ENCODE data around the gene TRPM1.

TRPM1 gene

GRCh38 chr15:31083370-31083780 lies 18.1 kb downstream of the TRPM1 start:
- DNase-seq (ENCODE audit: low read depth in 2 of 3, low spot score in 2 of 3) = no peak

- DNase-seq (ENCODE audit: low read depth in 2 of 3, low spot score in 2 of 3) = no peak
Observed at GRCh38 chr15:31082771-31083369, 18.7 kb downstream of the TRPM1 start.

DNA sequence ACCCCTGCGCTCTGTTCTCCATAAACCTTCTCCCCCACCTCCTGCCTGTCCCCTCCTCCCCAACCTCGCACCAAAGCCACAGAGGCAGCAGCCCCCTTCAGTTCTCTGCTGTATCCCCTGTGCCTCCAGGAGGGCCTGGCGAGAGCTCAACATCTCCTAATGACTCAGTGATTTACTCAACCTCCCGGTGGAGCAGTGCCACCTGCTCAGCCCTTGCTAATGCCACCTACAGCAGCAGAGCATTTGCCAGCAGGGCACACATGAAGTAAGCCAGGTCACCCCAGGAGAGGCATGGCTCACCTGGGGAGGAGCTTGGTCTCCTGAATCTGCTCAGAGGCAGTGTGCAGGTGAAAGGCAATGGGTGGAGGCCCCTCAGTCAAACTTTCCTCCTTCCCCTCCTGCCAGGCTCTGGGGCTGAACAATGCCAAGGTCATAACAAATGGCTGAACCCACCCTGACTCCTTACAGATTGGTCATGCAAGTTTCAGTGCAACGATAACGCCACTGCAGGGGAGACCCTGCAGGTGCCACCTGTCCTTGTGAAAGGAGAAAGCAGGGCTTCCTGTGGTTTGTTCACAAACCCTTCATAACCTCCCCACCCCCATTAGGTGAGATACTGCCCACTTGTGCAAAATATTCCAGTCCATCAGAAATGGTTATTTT lies 19.8 kb downstream of the TRPM1 start:
- DNase-seq (ENCODE audit: low read depth in 2 of 3, low spot score in 2 of 3) = no peak

GRCh38 chr15:31081056-31081455 lies 20.5 kb downstream of the TRPM1 start:
- DNase-seq (ENCODE audit: low read depth in 2 of 3, low spot score in 2 of 3) = no peak

- no peak for DNase-seq (ENCODE audit: low read depth in 2 of 3, low spot score in 2 of 3)
Observed at GRCh38 chr15:31080591-31081014, 20.9 kb downstream of the TRPM1 start.

GRCh38 chr15:31079519-31079918 lies 22.0 kb downstream of the TRPM1 start:
- no peak for DNase-seq (ENCODE audit: low read depth in 2 of 3, low spot score in 2 of 3)

GRCh38 chr15:31078471-31078870 lies 23.1 kb downstream of the TRPM1 start:
- no peak for DNase-seq (ENCODE audit: low read depth in 2 of 3, low spot score in 2 of 3)

GRCh38 chr15:31077941-31078340 lies 23.6 kb downstream of the TRPM1 start:
- DNase-seq (ENCODE audit: low read depth in 2 of 3, low spot score in 2 of 3) = no peak

GRCh38 chr15:31077181-31077580 lies 24.3 kb downstream of the TRPM1 start:
- no peak for DNase-seq (ENCODE audit: low read depth in 2 of 3, low spot score in 2 of 3)

DNA sequence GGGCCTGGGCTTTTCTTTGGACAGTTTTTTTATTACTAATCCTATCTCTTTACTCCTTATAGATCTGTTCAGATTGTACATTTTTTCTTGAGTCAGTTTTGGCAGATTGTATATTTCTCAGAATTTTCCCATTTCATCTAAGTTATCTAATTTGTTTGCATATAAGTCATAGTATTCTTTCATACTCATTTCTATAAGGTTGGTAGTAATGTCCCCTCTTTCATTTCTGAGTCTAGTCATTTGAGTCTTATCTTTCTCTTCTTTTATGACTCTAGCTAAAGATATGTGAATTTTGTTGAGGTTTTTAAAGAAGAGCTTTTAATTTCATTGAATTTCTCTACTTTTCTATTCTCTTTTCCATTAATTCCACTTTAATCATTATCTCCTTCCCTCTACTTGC lies 27.2 kb downstream of the TRPM1 start:
- DNase-seq (ENCODE audit: low read depth in 2 of 3, low spot score in 2 of 3) = no peak

GRCh38 chr15:31070867-31071266 lies 30.7 kb downstream of the TRPM1 start:
- DNase-seq (ENCODE audit: low read depth in 2 of 3, low spot score in 2 of 3) = no peak

GRCh38 chr15:31069360-31070000 lies 32.0 kb downstream of the TRPM1 start:
- DNase-seq (ENCODE audit: low read depth in 2 of 3, low spot score in 2 of 3) = no peak

DNA sequence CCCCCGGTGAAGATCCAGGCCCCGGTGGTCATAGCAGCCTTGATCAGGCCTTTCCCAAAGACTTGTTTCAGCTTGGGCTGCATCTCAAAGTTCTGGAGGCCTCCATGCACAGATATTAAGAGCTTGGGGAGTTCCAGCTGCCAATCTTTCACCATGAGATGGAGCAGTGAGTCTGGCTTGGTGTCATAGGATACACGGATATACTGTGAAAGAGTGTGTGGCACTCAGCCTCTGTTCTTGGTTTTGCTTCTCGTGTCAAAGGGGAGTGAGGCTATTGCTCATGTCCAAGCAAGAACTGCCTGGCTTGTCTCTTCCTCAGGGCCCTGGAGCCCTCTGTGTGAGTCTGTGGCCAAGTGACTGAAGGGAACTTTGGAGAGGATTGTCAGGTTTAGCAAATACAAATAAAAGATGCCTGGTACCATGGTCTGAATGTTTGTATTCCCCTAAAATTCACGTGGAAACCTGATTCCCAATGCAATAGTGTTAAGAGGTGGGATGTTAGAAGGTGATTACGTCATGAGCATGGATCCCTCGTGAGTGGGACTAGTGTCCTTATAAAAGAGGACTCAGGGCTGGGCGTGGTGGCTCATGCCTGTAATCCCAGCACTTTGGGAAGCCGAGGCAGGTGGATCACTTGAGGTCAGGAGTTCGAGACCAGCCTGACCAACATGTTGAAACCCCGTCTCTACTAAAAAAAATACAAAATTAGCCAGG lies 33.5 kb downstream of the TRPM1 start:
- DNase-seq (ENCODE audit: low read depth in 2 of 3, low spot score in 2 of 3) = no peak

GRCh38 chr15:31065824-31066223 lies 35.7 kb downstream of the TRPM1 start:
- DNase-seq (ENCODE audit: low read depth in 2 of 3, low spot score in 2 of 3) = no peak

- DNase-seq (ENCODE audit: low read depth in 2 of 3, low spot score in 2 of 3) = no peak
Observed at GRCh38 chr15:31062911-31063310, 38.6 kb downstream of the TRPM1 start.

DNA sequence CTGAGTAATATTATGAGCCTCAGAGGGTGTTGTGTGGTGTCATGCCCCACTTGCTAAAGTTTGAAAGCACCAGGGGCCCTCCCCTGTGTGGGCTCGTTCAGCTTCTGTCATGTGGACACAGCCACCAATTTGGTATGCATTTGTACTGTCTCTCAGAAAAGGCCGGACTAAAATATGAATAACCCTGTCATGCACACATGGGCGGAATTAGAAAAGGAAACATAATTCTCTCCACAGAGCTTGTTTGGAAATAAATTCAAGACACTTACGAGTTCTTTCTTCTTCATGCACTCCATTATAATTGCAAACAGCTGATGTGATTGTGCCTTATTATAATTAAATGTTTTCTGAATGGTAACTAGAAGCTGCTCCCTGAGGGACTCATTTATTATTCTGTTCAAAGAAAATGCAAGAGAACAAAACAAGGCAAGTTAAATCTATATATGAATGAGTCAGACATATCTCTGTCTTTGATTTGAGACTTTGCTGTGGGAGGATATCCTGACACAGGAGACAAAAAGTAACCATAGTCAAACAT lies 39.1 kb downstream of the TRPM1 start:
- DNase-seq (ENCODE audit: low read depth in 2 of 3, low spot score in 2 of 3) = no peak

DNA sequence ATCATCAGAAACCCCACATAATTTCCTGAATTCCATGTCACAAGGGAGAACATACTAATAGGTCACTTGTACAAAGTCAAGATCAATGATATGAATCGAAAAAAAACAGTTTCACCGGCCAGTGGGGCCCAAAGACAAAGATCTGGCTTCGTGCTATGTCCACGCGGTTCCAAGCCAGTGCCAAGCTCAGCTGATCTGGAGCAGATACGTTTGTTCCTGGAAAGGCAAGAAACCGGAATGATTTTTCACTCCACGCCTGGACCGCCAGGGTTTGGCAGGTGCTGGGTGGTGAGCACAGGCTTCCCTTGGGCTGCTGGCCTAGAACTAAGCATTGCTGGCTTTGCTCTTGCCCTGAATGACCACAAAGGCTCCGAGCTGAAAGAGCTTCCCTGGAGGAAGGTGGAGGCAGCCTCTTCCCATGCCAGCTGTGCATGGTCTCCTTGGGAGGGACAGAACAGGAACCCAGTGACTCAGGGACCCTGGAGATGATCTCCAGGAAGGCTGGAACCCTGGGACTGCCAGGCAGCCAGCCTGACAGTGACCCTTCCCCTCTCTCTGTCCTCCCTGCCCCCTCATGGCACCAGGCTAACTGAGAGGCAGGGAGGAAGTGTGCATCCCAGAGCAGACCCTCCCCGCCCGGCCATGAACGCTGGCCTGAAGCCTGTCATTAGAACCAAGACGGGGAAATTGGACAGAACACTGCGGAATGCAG lies 40.9 kb downstream of the TRPM1 start:
- DNase-seq (ENCODE audit: low read depth in 2 of 3, low spot score in 2 of 3) = no peak

DNA sequence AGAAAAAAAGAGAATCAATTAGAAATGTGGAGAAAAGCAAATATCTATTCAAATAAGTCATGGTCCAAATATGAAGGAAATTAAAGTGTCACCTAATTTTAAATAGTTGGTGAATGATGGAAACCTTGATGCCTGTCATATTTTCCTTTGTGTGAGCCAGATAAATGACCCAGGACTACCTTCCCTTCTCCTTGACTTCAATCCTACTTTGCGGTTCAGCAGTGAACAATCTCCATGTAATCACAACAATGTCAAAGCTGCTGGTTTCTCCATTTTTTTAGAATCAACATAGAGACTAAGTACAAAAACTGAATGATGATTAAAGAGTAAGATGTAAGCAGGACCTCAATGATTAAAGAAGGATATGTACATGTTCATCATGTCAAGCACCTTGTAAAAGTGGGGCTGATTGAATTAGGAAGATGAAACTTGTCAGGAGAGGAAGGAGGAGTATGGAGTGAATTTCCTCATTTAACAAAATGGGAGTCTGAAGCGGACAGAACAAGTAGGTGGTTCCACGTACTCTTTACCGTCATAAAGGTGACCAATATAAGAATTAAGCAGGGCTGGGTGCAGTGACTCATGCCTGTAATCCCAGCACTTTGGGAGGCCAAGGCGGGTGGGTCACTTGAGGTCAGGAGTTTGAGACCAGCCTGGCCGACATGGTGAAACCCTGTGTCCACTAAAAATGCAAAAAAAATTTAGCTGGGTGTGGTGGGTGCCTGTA lies 43.1 kb downstream of the TRPM1 start:
- no peak for DNase-seq (ENCODE audit: low read depth in 2 of 3, low spot score in 2 of 3)

DNA sequence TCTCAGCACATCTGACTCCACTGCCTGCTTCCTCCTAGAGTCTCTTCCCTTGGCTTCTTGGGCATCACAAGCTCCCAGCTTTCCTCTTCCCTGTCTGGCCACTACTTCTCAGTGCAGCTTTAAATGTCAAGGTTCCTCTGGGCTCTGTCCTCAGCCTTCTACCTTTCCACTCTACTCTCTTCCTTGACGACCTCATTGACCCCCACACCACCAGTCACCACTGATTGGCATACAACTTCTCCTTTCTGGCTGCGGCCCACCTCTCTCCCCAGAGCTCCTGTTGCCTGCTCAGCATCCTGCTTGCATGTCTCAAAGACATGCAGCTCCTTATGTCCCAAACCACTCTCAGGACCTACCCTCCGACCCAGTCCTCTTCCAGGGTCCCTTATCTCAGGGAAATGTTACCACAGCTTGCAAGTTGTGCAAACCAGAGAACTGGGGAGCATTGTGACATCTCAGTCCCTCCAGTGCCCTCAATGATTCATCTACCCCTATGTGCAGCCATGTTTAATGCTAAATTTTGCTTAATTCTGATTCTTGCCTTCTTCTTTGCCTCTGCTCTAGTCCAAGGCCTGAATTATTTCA lies 49.9 kb downstream of the TRPM1 start:
- DNase-seq (ENCODE audit: low read depth in 2 of 3, low spot score in 2 of 3) = no peak

- no peak for DNase-seq (ENCODE audit: low read depth in 2 of 3, low spot score in 2 of 3)
Observed at GRCh38 chr15:31050953-31051352, 50.6 kb downstream of the TRPM1 start.
